Suprapubic skin (tissue), 4 donors: Measurements from ENCODE around the gene ERC2.

Experiments
- EP300 ChIP-seq: sonication (generic); formaldehyde crosslinking; IDR thresholded peaks from one replicate; pipeline ENCODE4 v1.6.1; 2017; ENCODE audit warnings: antibody characterized with exemption
- POLR2AphosphoS5 ChIP-seq, 3 donors: sonication (generic); formaldehyde crosslinking; IDR thresholded peaks; one replicate each; pipeline ENCODE4 v1.6.1; 2017; ENCODE audit warnings: antibody characterized with exemption in 3 of 3
- TF ChIP-seq, protein P1 (sequence below), 2 donors: fragments of 200-600 bp in 1 of 2; fragments of 450-650 bp in 1 of 2; sonication (generic) in 1 of 2; IDR thresholded peaks; one replicate each; pipeline ENCODE4 v1.5.1; 2016 to 2019; ENCODE audit warnings: antibody characterized with exemption in 2 of 2, mild to moderate bottlenecking in 1 of 2, moderate library complexity in 1 of 2

DNA sequence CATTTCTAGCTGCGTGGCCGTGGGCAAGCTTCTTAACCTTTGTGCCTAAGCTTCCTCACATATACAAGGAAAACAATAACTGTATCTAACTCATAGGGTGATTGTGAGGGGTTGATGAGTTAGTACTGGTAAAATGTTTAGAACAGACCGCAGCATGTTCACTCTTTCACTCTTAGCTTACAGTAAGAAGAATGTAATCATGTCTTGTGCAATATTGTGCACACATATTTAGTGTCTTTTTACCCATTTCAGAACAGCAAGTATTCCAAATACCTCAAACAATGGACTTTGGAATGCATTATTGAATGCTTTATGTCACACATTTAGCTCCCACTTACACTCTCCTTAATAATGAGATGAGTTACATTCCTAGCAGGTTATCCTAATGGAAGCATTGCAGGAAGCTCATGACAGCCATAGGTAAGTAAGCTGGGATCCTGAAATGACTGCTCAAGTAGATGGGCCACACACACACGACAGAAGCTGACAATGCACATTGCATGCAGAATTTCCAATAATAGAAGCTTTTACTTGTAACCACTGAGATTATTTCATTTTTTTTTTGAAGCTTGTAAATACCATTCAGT, 512.3 kb downstream of the ERC2 start:
- TF ChIP-seq, protein P1, sequence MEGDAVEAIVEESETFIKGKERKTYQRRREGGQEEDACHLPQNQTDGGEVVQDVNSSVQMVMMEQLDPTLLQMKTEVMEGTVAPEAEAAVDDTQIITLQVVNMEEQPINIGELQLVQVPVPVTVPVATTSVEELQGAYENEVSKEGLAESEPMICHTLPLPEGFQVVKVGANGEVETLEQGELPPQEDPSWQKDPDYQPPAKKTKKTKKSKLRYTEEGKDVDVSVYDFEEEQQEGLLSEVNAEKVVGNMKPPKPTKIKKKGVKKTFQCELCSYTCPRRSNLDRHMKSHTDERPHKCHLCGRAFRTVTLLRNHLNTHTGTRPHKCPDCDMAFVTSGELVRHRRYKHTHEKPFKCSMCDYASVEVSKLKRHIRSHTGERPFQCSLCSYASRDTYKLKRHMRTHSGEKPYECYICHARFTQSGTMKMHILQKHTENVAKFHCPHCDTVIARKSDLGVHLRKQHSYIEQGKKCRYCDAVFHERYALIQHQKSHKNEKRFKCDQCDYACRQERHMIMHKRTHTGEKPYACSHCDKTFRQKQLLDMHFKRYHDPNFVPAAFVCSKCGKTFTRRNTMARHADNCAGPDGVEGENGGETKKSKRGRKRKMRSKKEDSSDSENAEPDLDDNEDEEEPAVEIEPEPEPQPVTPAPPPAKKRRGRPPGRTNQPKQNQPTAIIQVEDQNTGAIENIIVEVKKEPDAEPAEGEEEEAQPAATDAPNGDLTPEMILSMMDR (IDR thresholded peaks at IDR 0.05), result no peak
- TF ChIP-seq EP300 (no peak), POLR2AphosphoS5 (IDR thresholded peaks at IDR 0.05) (no peak)
